Tibial nerve (tissue), 4 donors: Measurements from ENCODE around the gene SNX21. TPM values are rescaled to one million over a fixed set of nuclear protein-coding genes. Genes with fewer than 3 reads are reported as not detected.
A peak's percentile ranks its signal among the peaks of the same experiment; 100 is the strongest.

Experiments
- DNase-seq, 2 donors: peaks; one replicate each; pipeline ENCODE4 v3.0.0-alpha.2; 2019; ENCODE audit warnings: low spot score in 2 of 2
- H3K27ac ChIP-seq, 4 donors: fragments of 200-600 bp; sonication (generic) in 3 of 4; one replicate each; pipeline ENCODE4 v1.5.1; 2017 to 2019; ENCODE audit warnings: mild to moderate bottlenecking in 1 of 4
- H3K27me3 ChIP-seq, 2 donors: fragments of 200-600 bp; sonication (generic) in 1 of 2; one replicate each; pipeline versions ENCODE4 v1.5.1 to v1.6.0; 2017 to 2019
- H3K36me3 ChIP-seq, 3 donors: fragments of 200-600 bp; sonication (generic); one replicate each; pipeline ENCODE4 v1.5.1; 2018 to 2019
- H3K4me1 ChIP-seq, 4 donors: fragments of 200-600 bp; sonication (generic) in 3 of 4; one replicate each; pipeline ENCODE4 v1.5.1; 2017 to 2019
- H3K4me3 ChIP-seq, 4 donors: fragments of 200-600 bp; sonication (generic) in 3 of 4; one replicate each; pipeline ENCODE4 v1.5.1; 2017 to 2019; ENCODE audit warnings: mild to moderate bottlenecking in 1 of 4, moderate library complexity in 1 of 4
- H3K9me3 ChIP-seq, 4 donors: fragments of 200-600 bp; sonication (generic) in 3 of 4; one replicate each; pipeline ENCODE4 v1.5.1; 2017 to 2019
- EP300 ChIP-seq, 2 donors: sonication (generic); formaldehyde crosslinking; IDR thresholded peaks; one replicate each; pipeline ENCODE4 v1.6.1; 2017; ENCODE audit warnings: antibody characterized with exemption in 2 of 2, mild to moderate bottlenecking in 1 of 2
- POLR2A ChIP-seq, 2 donors: fragments of 450-650 bp; IDR thresholded peaks; one replicate each; pipeline ENCODE4 v1.6.1; 2017; ENCODE audit warnings: antibody characterized with exemption in 2 of 2, mild to moderate bottlenecking in 2 of 2, moderate library complexity in 2 of 2
- WGBS, 2 donors: methylation state at CpG; one replicate each; pipeline ENCODE4 v1.1.5; 2018; 5-methylcytosine and 5-hydroxymethylcytosine counted together
- total RNA-seq, 4 donors: library from RNA; depleted of rRNA; stranded (reverse); fragments of >200 nt; gene quantifications; one replicate each; pipeline ENCODE4 v1.1.0, GENCODE V29; 2016
- TF ChIP-seq, protein P1 (sequence below), 5 experiments: fragments of 200-600 bp in 3 of 5; fragments of 450-650 bp in 2 of 5; sonication (generic) in 3 of 5; IDR thresholded peaks; one replicate each; pipeline ENCODE4 v1.5.1; 2016 to 2019; ENCODE audit warnings: antibody characterized with exemption in 5 of 5, mild to moderate bottlenecking in 3 of 5, moderate library complexity in 2 of 5

The SNX21 gene
- total RNA-seq, 4 donors from 2014 or later = 177 to 389 (median 240) TPM

DNA sequence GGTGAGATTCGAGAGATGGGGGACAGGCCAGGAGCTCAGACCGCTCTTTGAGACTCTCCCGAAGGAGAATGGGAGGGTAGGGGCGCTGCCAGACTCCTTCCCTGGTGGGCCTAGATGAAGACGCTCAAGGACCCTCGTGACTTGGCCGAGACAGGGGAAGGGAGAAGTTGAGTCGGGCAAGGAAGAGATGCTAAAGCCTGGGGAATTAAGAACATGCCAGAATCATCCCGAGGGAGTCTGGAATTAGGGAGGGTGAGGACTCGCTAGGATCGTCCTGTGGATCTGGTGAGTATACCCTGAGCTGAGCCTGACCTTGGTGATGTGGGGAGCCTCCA is 20.6 kb upstream of the SNX21 start:
- Histone ChIP-seq H3K27ac (no peak overlapping the region), H3K9me3 (no peaks in the 10 kb centered on the region), H3K4me1 (peaks cover 0 to 28% (median 6%) of the 10 kb centered on the region in 4 donors), H3K4me3 (peak overlapping the region; percentile 31 to 71 (median 59)), H3K27me3 (no peaks in the 10 kb centered on the region), H3K36me3 (peaks cover 0 to 36% (median 10%) of the 10 kb centered on the region in 3 donors)
- DNase-seq = no peak
- TF ChIP-seq POLR2A (IDR thresholded peaks at IDR 0.05) (no peak), EP300 (IDR thresholded peaks at IDR 0.05) (no peak)
- TF ChIP-seq, protein P1, sequence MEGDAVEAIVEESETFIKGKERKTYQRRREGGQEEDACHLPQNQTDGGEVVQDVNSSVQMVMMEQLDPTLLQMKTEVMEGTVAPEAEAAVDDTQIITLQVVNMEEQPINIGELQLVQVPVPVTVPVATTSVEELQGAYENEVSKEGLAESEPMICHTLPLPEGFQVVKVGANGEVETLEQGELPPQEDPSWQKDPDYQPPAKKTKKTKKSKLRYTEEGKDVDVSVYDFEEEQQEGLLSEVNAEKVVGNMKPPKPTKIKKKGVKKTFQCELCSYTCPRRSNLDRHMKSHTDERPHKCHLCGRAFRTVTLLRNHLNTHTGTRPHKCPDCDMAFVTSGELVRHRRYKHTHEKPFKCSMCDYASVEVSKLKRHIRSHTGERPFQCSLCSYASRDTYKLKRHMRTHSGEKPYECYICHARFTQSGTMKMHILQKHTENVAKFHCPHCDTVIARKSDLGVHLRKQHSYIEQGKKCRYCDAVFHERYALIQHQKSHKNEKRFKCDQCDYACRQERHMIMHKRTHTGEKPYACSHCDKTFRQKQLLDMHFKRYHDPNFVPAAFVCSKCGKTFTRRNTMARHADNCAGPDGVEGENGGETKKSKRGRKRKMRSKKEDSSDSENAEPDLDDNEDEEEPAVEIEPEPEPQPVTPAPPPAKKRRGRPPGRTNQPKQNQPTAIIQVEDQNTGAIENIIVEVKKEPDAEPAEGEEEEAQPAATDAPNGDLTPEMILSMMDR (IDR thresholded peaks at IDR 0.05) = no peak
- 4 to 7% methylated on average over 9 to 11 of the region's 11 CpGs for WGBS, 2 donors

DNA sequence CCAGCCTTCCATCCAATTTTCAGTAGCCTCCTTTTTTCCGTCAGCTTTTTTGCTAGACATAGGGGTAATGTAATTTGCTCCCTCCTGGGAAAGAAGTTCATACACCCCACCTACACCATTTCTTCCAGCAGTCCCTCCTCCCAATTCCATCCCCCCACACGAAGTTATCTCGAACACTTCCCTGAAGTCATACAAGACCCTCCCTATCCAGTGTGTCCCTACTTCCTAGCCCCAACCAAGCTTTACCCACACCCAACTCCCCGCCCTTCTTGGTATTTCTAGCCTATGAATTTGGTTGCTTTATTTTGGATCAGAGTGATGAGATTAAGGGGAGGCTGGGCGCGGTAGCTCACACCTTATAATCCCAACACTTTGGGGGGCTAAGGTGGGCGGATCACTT is 20.1 kb upstream of the SNX21 start:
- Histone ChIP-seq H3K27me3 (no peaks in the 10 kb centered on the region), H3K9me3 (no peaks in the 10 kb centered on the region), H3K36me3 (peaks cover 0 to 31% (median 6%) of the 10 kb centered on the region in 3 donors), H3K4me1 (peaks cover 0 to 33% (median 6%) of the 10 kb centered on the region in 4 donors), H3K4me3 (peak overlapping the region in 1 of 4 donors; percentile 66), H3K27ac (no peak overlapping the region)
- TF ChIP-seq, protein P1 (IDR thresholded peaks at IDR 0.05) = no peak
- TF ChIP-seq EP300 (IDR thresholded peaks at IDR 0.05) (no peak), POLR2A (IDR thresholded peaks at IDR 0.05) (no peak)
- 52 to 63% methylated on average over 7 of the region's 7 CpGs for WGBS, 2 donors
- DNase-seq = no peak

DNA sequence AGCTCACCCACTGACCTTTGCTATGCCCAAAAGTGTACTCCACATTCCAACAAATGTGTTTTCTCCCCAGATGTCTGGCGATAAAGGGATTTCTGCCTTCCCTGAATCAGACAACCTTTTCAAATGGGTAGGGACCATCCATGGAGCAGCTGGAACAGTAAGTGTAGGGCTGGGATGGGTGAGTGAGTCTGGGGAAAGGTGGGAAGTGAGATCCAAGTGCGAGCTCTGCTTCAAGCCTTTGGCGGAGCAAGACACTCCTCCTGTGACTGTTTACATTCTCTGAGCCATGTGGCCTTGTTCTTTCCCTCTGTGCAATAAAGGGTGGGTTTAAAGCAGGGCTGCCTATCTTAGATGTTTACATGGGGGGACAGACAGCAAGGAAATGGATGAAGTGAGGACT is 19.3 kb upstream of the SNX21 start:
- H3K36me3 ChIP-seq = peaks cover 0 to 23% (median 6%) of the 10 kb centered on the region in 3 donors
- WGBS, 2 donors = 83 to 92% methylated on average over 3 of the region's 3 CpGs
- no peaks in the 10 kb centered on the region for H3K27me3 ChIP-seq
- H3K4me3 ChIP-seq = no peak overlapping the region
- no peak for DNase-seq
- TF ChIP-seq POLR2A (IDR thresholded peaks at IDR 0.05) = no peak
- no peak for TF ChIP-seq EP300 (IDR thresholded peaks at IDR 0.05)
- TF ChIP-seq, protein P1 (IDR thresholded peaks at IDR 0.05) = no peak
- no peaks in the 10 kb centered on the region for H3K9me3 ChIP-seq
- peaks cover 0 to 34% (median 6%) of the 10 kb centered on the region in 4 donors for H3K4me1 ChIP-seq
- no peak overlapping the region for H3K27ac ChIP-seq

DNA sequence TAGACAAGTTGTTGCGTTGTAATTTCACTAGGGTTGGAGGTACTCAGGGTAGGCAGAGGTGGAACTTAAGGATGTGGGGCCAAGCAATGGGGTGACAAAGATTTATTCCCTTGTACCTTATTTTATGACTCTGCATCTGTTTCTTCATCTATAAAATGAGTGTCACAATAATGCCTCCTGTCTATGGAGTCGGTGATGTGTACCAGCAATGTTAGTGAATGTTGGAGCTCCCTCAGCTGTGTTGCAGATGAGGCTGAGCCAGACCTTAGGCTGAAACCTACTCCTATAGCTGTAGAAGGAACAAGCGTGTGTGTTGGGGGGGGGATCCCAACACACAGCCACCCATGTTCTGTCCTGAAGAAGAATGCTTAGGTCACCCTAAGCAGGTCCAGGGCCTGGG is 16.6 kb upstream of the SNX21 start:
- TF ChIP-seq EP300 (IDR thresholded peaks at IDR 0.05) (no peak), POLR2A (IDR thresholded peaks at IDR 0.05) (no peak)
- TF ChIP-seq, protein P1 (IDR thresholded peaks at IDR 0.05) = no peak
- Histone ChIP-seq H3K9me3 (no peaks in the 10 kb centered on the region), H3K4me1 (peaks cover 0 to 28% (median 6%) of the 10 kb centered on the region in 4 donors), H3K27me3 (peaks cover 0 to 3% of the 10 kb centered on the region in 2 donors), H3K36me3 (no peaks in the 10 kb centered on the region), H3K27ac (peak overlapping the region in 2 of 4 donors; percentile 81 to 82), H3K4me3 (no peak overlapping the region)
- DNase-seq = no peak
- 90 to 93% methylated on average over 3 of the region's 3 CpGs for WGBS, 2 donors

DNA sequence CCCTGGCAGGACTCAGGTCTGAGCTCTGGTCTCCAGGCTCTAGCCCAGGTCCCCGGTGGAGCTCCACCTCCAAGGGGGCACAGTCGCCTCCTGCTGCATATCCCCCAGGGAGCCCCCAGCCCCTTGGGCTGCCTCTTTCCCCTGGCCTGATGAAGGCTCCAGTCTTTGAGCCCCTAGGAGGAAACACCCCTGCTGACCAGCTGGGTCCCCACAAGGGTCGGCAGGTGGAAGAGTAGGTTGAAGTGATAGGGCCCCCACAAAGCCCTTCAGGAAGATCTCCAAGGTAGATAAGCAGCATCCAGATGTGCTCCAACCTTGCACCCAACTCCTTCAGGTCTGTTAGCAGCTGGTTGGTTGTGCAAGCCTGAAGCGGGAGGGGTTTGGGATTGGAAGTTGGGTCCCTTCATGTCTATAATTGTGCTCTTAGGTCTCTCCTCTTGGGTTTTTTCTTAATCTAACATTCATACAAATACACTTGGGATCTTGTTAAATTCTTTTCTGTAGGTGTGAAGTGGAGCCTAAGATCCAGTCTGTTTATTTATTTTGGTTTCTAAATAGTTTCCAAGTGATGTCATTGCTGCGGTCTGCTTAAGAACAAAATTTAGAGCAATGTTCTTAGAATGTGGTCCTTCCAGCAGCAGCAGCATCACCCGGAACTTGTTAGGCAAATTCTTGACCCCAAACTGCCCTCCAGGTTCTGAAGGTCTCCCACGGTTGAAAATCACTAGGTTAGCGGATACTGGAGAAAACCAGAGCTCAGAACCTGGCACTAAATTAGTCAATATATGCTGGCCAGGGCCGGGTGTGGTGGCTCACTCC is 16.0 kb upstream of the SNX21 start:
- peaks cover 0 to 7% of the 10 kb centered on the region in 2 donors for H3K27me3 ChIP-seq
- peak in 1 of 2 donors; percentile 45 for DNase-seq
- H3K9me3 ChIP-seq = no peaks in the 10 kb centered on the region
- peaks cover 0 to 29% (median 5%) of the 10 kb centered on the region in 4 donors for H3K4me1 ChIP-seq
- 42 to 43% methylated on average over 8 to 9 of the region's 9 CpGs for WGBS, 2 donors
- no peaks in the 10 kb centered on the region for H3K36me3 ChIP-seq
- H3K27ac ChIP-seq = peak overlapping the region; percentile 37 to 82 (median 62)
- H3K4me3 ChIP-seq = no peak overlapping the region
- TF ChIP-seq EP300 (IDR thresholded peaks at IDR 0.05) (peak; percentile 20 to 45), POLR2A (IDR thresholded peaks at IDR 0.05) (no peak)
- TF ChIP-seq, protein P1 (IDR thresholded peaks at IDR 0.05) = no peak
